OCI-LY1 (cell line): Measurements from ENCODE around the gene FXYD6.
"Not testable (repeated sequence)": the region's sequence is repeated elsewhere in the genome, so short reads cannot be mapped to it uniquely, and the experiment has no call there.

Experiments used
- H2AFZ ChIP-seq: fragments of 200-600 bp; sonication (generic), shearing (Covaris generic); 2 replicates; pipeline ENCODE4 v1.6.0; 2014; ENCODE audit warnings: antibody characterized with exemption, mild to moderate bottlenecking, low read length
- H3F3A ChIP-seq: fragments of 200-600 bp; sonication (generic), shearing (Covaris generic); 2 replicates; pipeline ENCODE4 v1.6.0; 2014; ENCODE audit warnings: mild to moderate bottlenecking, antibody characterized with exemption, low read length, moderate library complexity; ENCODE audit not compliant: insufficient read depth
- H3K27ac ChIP-seq: fragments of 200-600 bp; sonication (generic); 2 replicates; pipeline ENCODE4 v1.5.1; 2014; ENCODE audit warnings: low read length, mixed run types, mild to moderate bottlenecking, low read depth; ENCODE audit not compliant: poor library complexity, severe bottlenecking
- H3K27me3 ChIP-seq: fragments of 200-600 bp; sonication (generic); 2 replicates; pipeline ENCODE4 v1.6.0; 2014; ENCODE audit warnings: antibody characterized with exemption, mild to moderate bottlenecking, low read length, moderate library complexity; ENCODE audit not compliant: insufficient read depth
- H3K36me3 ChIP-seq: fragments of 200-600 bp; sonication (generic); 2 replicates; pipeline ENCODE4 v1.6.1; 2014; ENCODE audit warnings: mild to moderate bottlenecking, antibody characterized with exemption, low read length, moderate library complexity, mixed read lengths; ENCODE audit not compliant: insufficient read depth
- H3K4me1 ChIP-seq: fragments of 200-600 bp; sonication (generic); 2 replicates; pipeline ENCODE4 v1.5.1; 2014; ENCODE audit warnings: mild to moderate bottlenecking, low read length, moderate library complexity; ENCODE audit not compliant: insufficient read depth, severe bottlenecking
- H3K4me2 ChIP-seq: fragments of 200-600 bp; sonication (generic), shearing (Covaris generic); 2 replicates; pipeline ENCODE4 v1.6.1; 2014; ENCODE audit warnings: low read length
- H3K4me3 ChIP-seq: fragments of 200-600 bp; sonication (generic); 2 replicates; pipeline ENCODE4 v1.5.1; 2014; ENCODE audit warnings: low read length, low read depth, mild to moderate bottlenecking, mixed read lengths; ENCODE audit not compliant: poor library complexity, severe bottlenecking
- H3K79me2 ChIP-seq: fragments of 200-600 bp; shearing (Covaris generic); 2 replicates; pipeline ENCODE4 v1.6.1; 2016; ENCODE audit warnings: mixed run types, low read length, mixed read lengths; ENCODE audit not compliant: insufficient read depth
- H3K9ac ChIP-seq: fragments of 200-600 bp; sonication (generic), shearing (Covaris generic); 2 replicates; pipeline ENCODE4 v1.6.1; 2014; ENCODE audit warnings: mild to moderate bottlenecking, low read length, mixed read lengths
- H3K9me2 ChIP-seq: fragments of 200-600 bp; sonication (generic), shearing (Covaris generic); 2 replicates; pipeline ENCODE4 v1.6.1; 2014; ENCODE audit warnings: low read depth, mild to moderate bottlenecking, low read length, mixed read lengths
- H3K9me3 ChIP-seq: fragments of 200-600 bp; shearing (Covaris generic); 2 replicates; pipeline ENCODE4 v1.6.1; 2014; ENCODE audit warnings: low read length, mixed read lengths
- H4K20me1 ChIP-seq: fragments of 200-600 bp; sonication (generic), shearing (Covaris generic); 2 replicates; pipeline ENCODE4 v1.6.0; 2016; ENCODE audit warnings: mild to moderate bottlenecking, low read length; ENCODE audit not compliant: insufficient read depth
- CTCF ChIP-seq: fragments of 200-600 bp; sonication (generic), shearing (Covaris generic); IDR thresholded peaks from 2 replicates; pipeline ENCODE4 v1.5.1; 2017; ENCODE audit warnings: mild to moderate bottlenecking, antibody characterized with exemption, low read length, moderate library complexity, mixed read lengths
- EZH2 ChIP-seq: fragments of 200-600 bp; sonication (generic), shearing (Covaris generic); IDR thresholded peaks from 2 replicates; pipeline ENCODE4 v1.8.0; 2017; ENCODE audit warnings: borderline replicate concordance, mixed run types, mild to moderate bottlenecking, antibody characterized with exemption, low read length, moderate library complexity, mixed read lengths

Gene FXYD6

GRCh38 chr11:117876341-117877119 is at the start of gene FXYD6:
TSS of gene FXYD6 (minus strand) at chr11:117876658. CDS start at chr11:117842776, 33,882 bp downstream.
- Histone ChIP-seq H3K9ac (no peak within 1 kb of the TSS), H2AFZ (no peak within 1 kb of the TSS), H3K27ac (no peak within 1 kb of the TSS), H3K79me2 (no peaks in the 10 kb centered on the region), H3F3A (no peaks in the 10 kb centered on the region), H3K27me3 (0 out of 2 replicates have a peak, but pooled peaks cover 6% of the 10 kb centered on the region), H3K4me3 (no peak within 1 kb of the TSS), H3K9me2 (no peaks in the 10 kb centered on the region), H3K9me3 (no peaks in the 10 kb centered on the region), H3K4me2 (no peak within 1 kb of the TSS), H3K4me1 (no peaks in the 10 kb centered on the region), H4K20me1 (no peaks in the 10 kb centered on the region), H3K36me3 (no peaks in the 10 kb centered on the region)
- TF ChIP-seq EZH2 (no peak), CTCF (no peak)

DNA sequence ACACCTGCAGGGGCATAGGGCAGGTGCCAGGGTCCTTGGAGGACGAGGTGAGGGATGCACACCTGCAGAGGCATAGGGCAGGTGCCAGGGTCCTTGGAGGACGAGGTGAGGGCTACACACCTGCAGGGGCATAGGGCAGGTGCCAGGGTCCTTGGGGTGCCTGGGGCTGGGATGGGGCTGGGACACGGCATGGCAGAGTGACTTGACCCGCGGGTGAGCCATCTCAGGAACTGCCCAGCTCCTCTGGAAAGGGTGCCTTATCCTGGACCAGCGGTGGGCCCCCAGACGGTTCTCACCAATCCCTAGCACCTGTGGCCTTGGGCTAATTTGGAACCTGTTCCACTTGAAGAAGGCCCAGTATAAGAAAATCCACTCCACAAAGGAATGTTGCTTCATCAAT is 49.7 kb upstream of the FXYD6 start:
- not testable (repeated sequence) for H3F3A ChIP-seq, H4K20me1 ChIP-seq, H3K36me3 ChIP-seq, H3K9me2 ChIP-seq, H3K27me3 ChIP-seq, H3K79me2 ChIP-seq, H3K4me3 ChIP-seq, H2AFZ ChIP-seq, H3K9ac ChIP-seq, H3K27ac ChIP-seq, H3K4me2 ChIP-seq, H3K9me3 ChIP-seq
- peaks cover 14% of the 10 kb centered on the region for H3K4me1 ChIP-seq

GRCh38 chr11:117925198-117925925 is 48.9 kb upstream of the FXYD6 start:
- Histone ChIP-seq H3K4me3 (no peak overlapping the region), H3K9me3 (no peaks in the 10 kb centered on the region), H3K36me3 (no peaks in the 10 kb centered on the region), H4K20me1 (no peaks in the 10 kb centered on the region), H3K27ac (no peak overlapping the region), H3K4me2 (no peak overlapping the region), H2AFZ (no peak overlapping the region), H3K4me1 (peaks cover 5% of the 10 kb centered on the region), H3F3A (no peaks in the 10 kb centered on the region), H3K27me3 (no peaks in the 10 kb centered on the region), H3K9ac (no peak overlapping the region), H3K9me2 (no peaks in the 10 kb centered on the region), H3K79me2 (no peaks in the 10 kb centered on the region)
- TF ChIP-seq CTCF (no peak), EZH2 (no peak)
